HT1080 (cell line): ENCODE data around the gene GABRG1. TPM values are rescaled to one million over a fixed set of nuclear protein-coding genes. Genes with fewer than 3 reads are reported as not detected.

ENCODE experiments used
- DNase-seq: peaks from one replicate; pipeline ENCODE4 v3.0.0-alpha.2; 2015; ENCODE audit warnings: low read depth
- polyA plus RNA-seq, 2 experiments: library from polyadenylated mRNA; depleted of rRNA; stranded (reverse); fragments of >200 nt; gene quantifications; 2 replicates each; pipeline ENCODE4 v1.2.3, GENCODE V29; 2015
- total RNA-seq: library from RNA; depleted of rRNA; stranded (reverse); fragments of >200 nt; shearing (Covaris generic); gene quantifications from 2 replicates; pipeline ENCODE4 v1.2.3, GENCODE V29; 2014; rRNA removed

The GABRG1 gene
- total RNA-seq = not detected in 2 replicates
- polyA plus RNA-seq (2015; cell fraction: cytosol; rRNA removed) = 0.05 and 0.12 TPM in 2 replicates
- 0.07 and 0.17 TPM in 2 replicates for polyA plus RNA-seq (2015; cell fraction: nucleus; rRNA removed)

DNA sequence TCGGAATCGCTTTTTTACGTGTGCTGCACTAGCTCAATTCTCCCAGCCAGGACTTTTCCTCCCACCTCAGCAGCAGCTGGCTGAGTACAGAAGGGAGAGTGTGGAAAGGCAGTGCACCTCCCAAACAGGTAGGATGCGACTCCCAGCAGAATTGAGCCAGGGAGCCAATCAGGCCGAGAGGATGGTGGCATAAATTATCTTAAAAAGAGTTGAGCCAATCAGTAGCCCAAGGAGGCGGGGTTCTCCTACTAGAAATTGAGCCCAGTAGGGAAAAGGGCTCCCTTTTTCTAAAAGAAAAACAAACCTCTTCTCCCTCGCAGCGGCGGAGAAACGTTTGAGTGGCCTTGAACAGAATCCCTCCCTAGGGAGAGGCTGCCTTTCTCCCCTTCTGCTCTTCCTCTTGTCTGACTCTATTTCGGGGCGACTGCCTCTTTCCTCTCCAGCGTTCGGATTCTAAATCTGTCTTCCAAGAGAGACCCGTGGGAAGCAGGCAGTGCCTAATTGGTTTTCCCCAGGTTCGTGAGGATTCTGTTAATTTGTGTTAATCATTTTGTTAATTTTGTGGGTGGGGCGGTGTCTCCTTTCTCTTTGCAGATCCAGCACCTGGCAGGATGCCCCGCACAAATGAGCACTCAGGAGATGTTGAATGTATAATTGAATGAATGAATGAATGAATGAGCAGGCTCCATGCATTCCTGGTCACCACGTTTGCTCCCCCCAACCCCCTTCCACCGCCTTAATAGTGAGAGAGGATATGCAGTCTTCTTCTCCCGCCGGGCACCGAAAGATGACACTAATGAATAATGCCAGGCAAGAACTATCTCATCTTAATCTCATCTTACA is at the start of gene GABRG1:
GABRG1 (minus strand) TSS at position 142 of the 843 bp plus-strand sequence; CDS start at position 1, 141 bp downstream.
- DNase-seq = no peak

DNA sequence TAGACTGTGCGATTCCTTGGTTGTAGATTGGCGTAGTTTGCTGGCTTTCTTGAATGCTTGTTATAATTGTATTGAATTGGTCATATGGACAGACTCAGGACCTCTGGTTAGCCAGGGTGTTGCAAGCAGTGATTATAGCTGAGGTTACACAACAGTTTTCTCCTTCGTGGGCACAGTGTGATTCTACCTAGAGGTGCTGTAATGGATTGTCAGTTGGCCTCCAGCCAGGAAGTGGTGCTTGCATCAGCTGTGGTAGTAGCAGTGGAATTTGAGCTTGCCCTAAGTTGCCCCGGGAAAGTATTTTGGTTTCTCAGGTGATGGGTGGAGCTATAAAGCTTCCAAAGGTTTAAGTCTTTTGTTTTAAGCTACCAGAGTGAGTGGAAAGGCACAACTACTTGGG is 23.1 kb upstream of the GABRG1 start:
- DNase-seq = peak; percentile 20

DNA sequence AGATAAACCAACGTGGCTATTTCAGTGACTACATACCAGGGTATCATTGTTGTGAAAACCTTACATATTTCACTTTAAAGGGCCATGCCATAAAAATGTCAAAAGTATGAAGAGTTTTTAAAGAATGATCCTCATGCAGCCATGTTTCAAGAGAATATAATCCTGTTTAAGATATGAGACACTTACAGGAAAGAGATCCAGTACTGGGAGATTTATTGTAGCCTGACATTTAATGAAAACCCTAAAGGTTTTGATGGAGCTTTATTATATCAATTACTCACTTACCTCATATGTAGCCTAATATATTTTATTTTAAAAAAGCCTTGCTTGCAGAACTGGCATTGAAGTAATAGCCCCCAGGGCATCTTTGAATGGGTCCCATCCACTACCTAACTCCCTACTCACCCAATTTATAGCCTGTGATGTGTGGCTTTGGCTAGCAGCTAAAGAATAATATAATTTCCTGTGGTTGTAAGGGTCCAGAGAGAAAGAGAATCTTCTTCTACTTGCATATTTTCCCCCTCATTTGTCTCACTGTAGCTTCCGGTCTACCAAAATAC is 7.7 kb upstream of the GABRG1 start:
- no peak for DNase-seq

DNA sequence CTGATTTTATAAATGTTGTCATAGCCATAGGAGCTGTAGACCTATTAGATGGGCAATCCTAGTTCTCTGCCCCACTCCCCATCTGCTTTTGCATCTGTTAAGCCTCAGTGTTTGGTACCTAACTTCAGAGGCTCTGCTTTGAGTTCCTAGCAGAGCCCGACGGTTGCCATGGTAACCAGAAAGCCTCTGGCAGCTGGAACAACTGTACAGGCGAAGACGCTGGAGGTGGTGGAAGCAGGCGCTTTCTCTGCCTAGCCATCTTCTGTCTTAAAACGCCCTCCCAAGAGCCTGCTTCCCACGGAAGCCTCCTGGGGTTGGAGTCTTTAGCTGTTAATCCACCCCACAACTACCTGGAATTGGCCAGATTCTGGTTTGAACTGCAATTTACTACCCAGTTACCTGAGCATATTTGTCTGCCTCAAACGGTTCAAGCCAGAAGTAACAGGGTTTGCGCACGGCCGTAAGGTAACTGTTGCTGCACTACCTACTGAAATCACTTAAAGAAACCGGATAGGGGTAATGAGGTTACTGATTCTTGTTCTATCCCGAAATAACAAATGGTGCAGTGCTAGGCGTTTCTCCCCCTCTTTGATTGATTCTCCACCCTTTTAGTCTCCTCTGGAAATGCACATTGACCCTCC is 1.0 kb upstream of the GABRG1 start:
- no peak for DNase-seq

DNA sequence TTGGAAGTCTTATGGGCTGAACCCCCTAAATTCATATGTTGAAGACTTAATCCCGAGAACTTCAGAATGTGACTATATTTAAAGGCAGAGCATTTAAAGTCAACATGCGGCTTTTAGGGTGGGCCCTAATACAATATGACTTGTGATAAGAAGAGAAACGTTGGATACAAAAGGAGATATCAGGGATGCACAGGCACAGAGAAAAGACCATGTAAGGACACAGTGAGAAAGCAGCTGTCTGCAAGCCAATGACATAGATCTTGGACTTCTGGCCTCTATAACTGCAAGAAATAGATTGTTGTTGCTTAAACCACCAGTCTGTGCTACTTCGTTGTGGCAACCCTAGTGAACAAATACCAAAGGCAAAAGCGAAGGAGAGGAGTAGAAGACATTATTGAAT is 42.2 kb downstream of the GABRG1 start:
- no peak for DNase-seq

DNA sequence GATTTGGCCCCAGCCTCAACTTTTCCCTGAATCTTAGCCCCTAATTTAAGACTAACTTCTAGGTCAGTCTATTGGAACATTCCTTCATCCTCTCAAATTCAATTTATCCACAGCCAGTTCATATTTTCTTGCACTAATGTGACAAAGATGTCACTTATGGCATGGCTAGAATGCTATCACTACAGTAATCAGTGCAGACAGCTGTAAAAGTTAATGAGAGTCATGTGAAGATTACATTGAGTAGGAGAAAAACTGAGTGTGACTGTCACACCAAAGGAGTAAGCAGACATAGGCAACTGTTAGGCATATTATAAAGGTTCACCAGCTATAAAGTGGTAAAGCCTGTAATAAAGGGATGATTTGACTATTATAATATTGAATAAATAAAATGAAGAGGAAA is 42.6 kb downstream of the GABRG1 start:
- DNase-seq = no peak

DNA sequence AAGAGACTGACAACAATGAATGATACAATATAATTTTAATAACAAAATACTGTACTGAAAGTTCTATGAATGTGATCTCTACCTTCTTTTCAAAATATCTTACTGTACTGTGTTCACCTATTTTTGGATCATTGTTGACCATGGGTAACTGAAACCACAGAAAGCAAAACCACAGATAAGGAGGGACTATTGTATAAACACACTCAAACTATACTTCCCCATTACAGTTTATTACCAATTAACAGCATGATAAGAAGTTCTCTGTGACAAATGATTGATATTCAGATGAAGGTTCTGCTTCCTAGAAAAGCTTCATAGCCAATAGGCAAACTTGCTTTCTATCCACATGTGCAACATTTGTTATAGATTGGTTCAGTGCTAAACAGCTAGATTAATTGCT is 50.1 kb downstream of the GABRG1 start:
- no peak for DNase-seq

DNA sequence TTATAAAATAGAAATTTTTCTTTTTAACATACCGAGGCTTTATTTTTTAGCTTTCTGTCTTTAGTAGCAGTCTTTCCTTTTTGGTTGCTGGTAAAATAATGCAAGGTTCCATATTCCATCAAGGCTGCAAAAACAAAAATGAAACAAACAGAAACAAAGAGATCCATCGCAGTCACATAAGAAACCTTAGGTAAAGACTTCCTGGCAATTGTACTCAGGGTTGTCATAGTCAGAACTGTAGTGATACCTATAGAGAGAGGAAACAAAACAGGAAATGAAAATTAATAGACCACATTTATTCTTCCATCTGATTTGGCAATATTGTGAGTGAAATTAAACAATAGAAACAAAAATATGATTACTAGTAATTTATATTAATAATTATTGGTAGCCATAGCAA is 72.5 kb downstream of the GABRG1 start:
- no peak for DNase-seq

DNA sequence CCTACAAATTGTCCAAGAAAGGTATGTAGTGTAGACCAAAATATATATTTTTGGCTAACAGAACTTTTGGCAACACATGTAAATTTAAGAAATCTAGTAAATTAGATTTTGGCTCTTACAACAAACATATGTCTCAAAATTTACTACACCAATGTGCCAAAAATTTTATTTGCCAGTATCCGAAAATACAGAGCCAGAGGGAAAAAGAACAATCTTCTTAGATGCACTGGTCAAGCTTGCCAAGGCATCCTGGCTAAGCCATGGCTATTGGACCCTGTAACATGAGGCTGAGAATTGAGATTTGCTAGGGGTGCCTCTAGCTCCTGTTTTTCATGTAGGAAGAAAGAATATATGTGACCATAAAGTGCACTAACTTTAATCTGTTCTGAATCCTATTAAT is 91.8 kb downstream of the GABRG1 start:
- no peak for DNase-seq

DNA sequence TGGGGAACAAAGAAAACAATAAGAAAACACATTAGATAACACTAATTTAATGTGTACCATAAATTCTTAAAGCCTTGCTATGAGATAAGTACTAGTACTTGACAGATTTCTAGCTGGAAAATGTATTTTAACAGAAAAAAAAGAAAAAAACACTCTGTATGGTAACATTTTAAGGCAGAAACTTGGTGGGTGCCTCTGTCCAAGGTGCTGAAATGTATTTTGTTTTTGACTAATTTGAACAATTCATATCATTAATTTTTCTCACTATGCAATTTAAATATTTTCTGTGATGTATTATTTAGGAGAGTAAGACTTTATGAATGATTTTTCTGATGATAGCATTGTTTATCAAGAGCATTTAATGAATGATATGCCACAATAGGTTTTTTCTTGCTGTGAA is 107.5 kb downstream of the GABRG1 start:
- DNase-seq = no peak

DNA sequence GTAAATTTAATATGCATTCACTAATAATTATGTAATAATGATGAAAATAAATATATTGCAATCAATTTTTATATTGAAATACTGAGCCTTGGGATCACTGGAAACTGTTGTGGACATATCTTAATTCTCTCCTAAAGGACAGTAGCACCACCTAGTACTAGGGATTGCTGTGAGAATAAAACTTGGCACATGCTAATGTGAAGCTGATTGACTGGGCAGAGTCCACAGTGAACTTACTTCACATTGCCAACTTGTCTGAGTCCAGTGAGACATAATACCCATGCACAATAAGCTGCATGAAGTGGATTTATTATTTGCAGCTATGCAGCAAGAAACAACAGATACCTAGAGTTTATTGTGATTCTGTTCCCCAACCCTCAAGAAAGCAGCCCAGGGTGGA is 131.1 kb downstream of the GABRG1 start:
- no peak for DNase-seq

DNA sequence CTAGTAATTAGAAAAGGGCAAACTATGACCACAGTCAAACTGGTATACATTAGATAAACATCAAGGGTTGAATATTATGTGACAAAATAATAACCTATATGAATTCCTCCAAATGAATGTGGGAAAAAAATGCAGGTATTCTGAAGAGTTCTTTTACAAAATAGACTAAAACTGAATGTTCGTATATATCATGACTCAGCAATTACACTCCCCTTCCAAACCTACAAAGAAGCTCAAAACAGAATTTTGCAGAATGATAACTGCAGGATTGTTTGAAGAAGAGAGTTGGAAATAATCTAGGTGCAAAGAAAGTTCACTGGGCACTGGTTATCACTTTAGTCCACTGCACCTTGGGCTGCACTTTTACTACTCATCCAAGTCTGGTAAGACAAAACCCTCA is 134.1 kb downstream of the GABRG1 start:
- no peak for DNase-seq

DNA sequence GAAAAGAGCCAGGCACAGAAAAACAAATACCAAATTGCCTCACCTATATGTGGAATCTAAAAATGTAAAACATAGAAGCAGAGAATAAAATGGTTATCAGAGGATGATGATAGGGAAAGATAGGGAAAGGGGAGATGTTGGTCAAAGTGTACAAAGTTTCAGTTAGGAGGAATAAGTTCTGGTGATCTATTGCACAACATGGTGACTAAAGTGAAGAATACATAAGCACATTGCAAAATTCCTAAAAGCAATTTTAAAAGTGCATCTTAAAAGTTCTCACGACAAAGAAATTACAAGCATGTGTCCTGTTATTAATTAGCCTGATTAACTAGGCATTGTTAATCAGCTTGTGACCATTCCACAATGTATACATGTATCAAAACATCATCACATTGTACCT is 136.0 kb downstream of the GABRG1 start:
- DNase-seq = no peak
